HL-60 (cell line): Measurements from ENCODE around the gene C19orf12.

Source experiments
- CTCF ChIP-seq: IDR thresholded peaks from one replicate; pipeline ENCODE4 v1.5.1; 2011; ENCODE audit warnings: low read length, control low read depth, inconsistent platforms; ENCODE audit not compliant: insufficient read depth
- GABPA ChIP-seq: IDR thresholded peaks from 2 replicates; pipeline ENCODE4 v1.6.1; 2012; ENCODE audit warnings: low read depth
- POLR2AphosphoS5 ChIP-seq: IDR thresholded peaks from 2 replicates; pipeline ENCODE4 v1.6.1; 2012; ENCODE audit warnings: low read depth
- REST ChIP-seq: IDR thresholded peaks from 2 replicates; pipeline ENCODE4 v1.6.1; 2012; ENCODE audit warnings: low read depth; ENCODE audit not compliant: insufficient replicate concordance

GRCh38 chr19:29660835-29661234 lies 54.2 kb downstream of the C19orf12 start:
- TF ChIP-seq CTCF (no peak), REST (no peak), POLR2AphosphoS5 (no peak), GABPA (no peak)
